Colonic mucosa (tissue), 4 donors: ENCODE measurements around the gene MARK3. TPM values are rescaled to one million over a fixed set of nuclear protein-coding genes. Genes with fewer than 3 reads are reported as not detected.

Source experiments
- DNase-seq: peaks from one replicate; pipeline ENCODE4 v3.0.0-alpha.2; 2020
- H3K27ac ChIP-seq: fragments of 200-600 bp; one replicate; pipeline ENCODE4 v1.8.0; 2021
- H3K27me3 ChIP-seq: fragments of 200-600 bp; one replicate; pipeline ENCODE4 v1.8.0; 2021
- H3K36me3 ChIP-seq: fragments of 200-600 bp; one replicate; pipeline ENCODE4 v1.8.0; 2021
- H3K4me1 ChIP-seq: fragments of 200-600 bp; one replicate; pipeline ENCODE4 v1.8.0; 2021; ENCODE audit warnings: mild to moderate bottlenecking
- H3K4me3 ChIP-seq: fragments of 200-600 bp; one replicate; pipeline ENCODE4 v1.8.0; 2021
- H3K9ac ChIP-seq, 2 donors: one replicate each; pipeline ENCODE4 v1.7.0; 2013; ENCODE audit warnings: control low read depth in 2 of 2, low read depth in 2 of 2, low read length in 2 of 2
- H3K9me3 ChIP-seq: fragments of 200-600 bp; one replicate; pipeline ENCODE4 v1.8.0; 2021
- intact Hi-C: fragments of 100-400 bp; cut with DNase I; formaldehyde crosslinking; loops from one replicate; pipeline ENCODE4 v1.14.1; 2022
- total RNA-seq, 2 donors: library from RNA; stranded (reverse); fragmentation: NEBNext Ultra II Directional in 1 of 2; extraction: Animal tissue kit (Norgen Biotek cat#: 25700) in 1 of 2; gene quantifications; one replicate each; pipeline ENCODE4 v1.2.1, GENCODE V29; 2021
- TF ChIP-seq, protein P1 (sequence below): fragments of 200-600 bp; IDR thresholded peaks from one replicate; pipeline ENCODE4 v1.8.0; 2022; ENCODE audit warnings: antibody characterized with exemption, mild to moderate bottlenecking
- donor health status: healthy.
- donor health status: DM: no; HTN: no; CAD: no.
- donor health status: DM: no; HTN: no; CAD: no.

The MARK3 gene
- total RNA-seq, 2 donors from 2014 or later, result 52.5 to 63.6 TPM

DNA sequence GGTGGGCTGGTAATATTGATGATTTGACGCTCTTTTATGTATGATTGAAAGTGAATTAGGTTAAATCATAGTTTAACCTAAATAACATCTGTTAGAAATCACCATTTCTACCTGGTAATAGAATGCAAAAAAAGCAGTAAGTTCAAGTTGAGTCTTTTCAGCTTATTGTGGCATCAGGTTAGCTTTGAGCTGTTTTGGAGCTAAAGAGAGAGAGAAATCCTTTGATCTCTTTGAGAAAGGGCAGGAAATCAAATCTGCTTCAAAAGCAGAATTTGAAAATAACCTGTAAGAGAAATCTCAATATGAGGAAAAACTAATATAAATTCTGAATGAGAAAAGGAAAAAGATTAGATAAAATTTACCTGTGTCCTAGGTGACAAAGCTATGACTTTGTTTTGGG lies 75.2 kb downstream of the MARK3 start:
- intact Hi-C loops, result no loop called here

DNA sequence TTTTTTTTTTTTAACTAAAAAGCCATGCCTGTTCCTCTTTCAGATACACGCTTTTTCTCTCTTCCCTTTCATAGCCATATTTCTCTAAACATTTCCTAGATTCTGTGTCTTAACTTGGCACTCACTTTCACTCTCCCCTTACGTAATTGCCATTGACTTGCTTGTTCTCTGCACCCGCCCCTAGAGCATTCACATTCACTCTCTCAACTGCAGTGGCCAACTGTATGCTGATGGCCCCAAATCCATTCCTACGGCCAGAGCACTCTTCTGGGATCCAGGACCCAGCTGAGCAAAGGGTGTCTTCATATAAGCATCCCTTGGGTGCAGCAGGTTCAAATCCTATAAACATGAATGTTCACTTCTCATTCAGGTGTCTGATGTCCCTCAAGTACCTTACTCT lies 77.9 kb downstream of the MARK3 start:
- TF ChIP-seq, protein P1, sequence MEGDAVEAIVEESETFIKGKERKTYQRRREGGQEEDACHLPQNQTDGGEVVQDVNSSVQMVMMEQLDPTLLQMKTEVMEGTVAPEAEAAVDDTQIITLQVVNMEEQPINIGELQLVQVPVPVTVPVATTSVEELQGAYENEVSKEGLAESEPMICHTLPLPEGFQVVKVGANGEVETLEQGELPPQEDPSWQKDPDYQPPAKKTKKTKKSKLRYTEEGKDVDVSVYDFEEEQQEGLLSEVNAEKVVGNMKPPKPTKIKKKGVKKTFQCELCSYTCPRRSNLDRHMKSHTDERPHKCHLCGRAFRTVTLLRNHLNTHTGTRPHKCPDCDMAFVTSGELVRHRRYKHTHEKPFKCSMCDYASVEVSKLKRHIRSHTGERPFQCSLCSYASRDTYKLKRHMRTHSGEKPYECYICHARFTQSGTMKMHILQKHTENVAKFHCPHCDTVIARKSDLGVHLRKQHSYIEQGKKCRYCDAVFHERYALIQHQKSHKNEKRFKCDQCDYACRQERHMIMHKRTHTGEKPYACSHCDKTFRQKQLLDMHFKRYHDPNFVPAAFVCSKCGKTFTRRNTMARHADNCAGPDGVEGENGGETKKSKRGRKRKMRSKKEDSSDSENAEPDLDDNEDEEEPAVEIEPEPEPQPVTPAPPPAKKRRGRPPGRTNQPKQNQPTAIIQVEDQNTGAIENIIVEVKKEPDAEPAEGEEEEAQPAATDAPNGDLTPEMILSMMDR, result no peak
- no peaks in the 10 kb centered on the region for H3K27me3 ChIP-seq
- H3K4me3 ChIP-seq, result no peak overlapping the region
- intact Hi-C loops, result no loop called here
- H3K9me3 ChIP-seq, result no peaks in the 10 kb centered on the region
- DNase-seq, result no peak
- peaks cover 5% of the 10 kb centered on the region for H3K36me3 ChIP-seq
- no peak overlapping the region for H3K27ac ChIP-seq
- no peaks in the 10 kb centered on the region for H3K4me1 ChIP-seq
- H3K9ac ChIP-seq, result no peak overlapping the region

More for the DNA sequence above, 75.2 kb downstream of the MARK3 start:
- Histone ChIP-seq H3K36me3 (no peaks in the 10 kb centered on the region), H3K27ac (no peak overlapping the region), H3K27me3 (no peaks in the 10 kb centered on the region), H3K4me1 (no peaks in the 10 kb centered on the region), H3K9ac (no peak overlapping the region), H3K4me3 (no peak overlapping the region), H3K9me3 (no peaks in the 10 kb centered on the region)
- TF ChIP-seq, protein P1, result no peak
- DNase-seq, result no peak

DNA sequence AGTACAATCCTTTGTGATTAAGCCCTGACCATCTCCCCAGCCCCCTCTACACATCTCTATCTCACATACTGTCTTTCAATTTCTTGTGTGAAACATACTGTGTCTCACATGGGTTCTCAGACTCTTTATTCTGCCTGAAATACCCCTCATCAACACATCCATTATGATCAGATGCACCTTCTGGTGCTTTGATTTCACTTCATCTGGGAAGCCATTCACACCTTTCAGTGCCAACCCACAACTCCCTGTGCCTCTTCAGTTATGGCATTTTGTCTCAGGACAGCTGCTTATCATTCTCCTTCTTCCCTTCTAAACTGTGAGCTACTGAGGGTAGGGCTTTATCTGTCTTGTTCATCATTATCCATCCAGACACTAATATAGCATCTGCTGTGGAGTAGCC lies 78.6 kb downstream of the MARK3 start:
- DNase-seq, result no peak
- Histone ChIP-seq H3K4me1 (no peaks in the 10 kb centered on the region), H3K9ac (no peak overlapping the region), H3K36me3 (peaks cover 5% of the 10 kb centered on the region), H3K27me3 (no peaks in the 10 kb centered on the region), H3K4me3 (no peak overlapping the region), H3K9me3 (no peaks in the 10 kb centered on the region), H3K27ac (no peak overlapping the region)
- intact Hi-C loops, result no loop called here
- TF ChIP-seq, protein P1, result no peak

DNA sequence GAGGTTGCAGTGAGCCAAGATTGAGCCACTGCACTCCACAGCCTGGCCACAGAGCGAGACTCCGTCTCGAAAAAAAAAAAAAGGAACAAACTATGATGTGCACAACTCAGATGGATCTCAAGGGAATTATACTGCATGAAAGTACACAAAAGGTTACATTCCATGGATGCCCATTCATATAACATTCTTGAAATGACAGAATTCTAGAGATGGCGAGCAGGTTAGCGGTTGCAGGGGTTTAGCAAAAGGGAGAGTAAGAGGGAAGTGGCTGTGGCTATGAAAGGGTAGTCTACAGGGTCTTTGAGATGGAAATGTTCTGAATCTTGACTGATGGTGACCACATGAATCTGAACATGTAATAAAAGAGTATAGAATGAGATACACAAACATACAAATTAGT lies 87.7 kb downstream of the MARK3 start:
- intact Hi-C loops, result no loop called here
- Histone ChIP-seq H3K4me1 (no peaks in the 10 kb centered on the region), H3K27me3 (no peaks in the 10 kb centered on the region), H3K4me3 (no peak overlapping the region), H3K36me3 (peaks cover 13% of the 10 kb centered on the region), H3K27ac (no peak overlapping the region), H3K9me3 (no peaks in the 10 kb centered on the region), H3K9ac (no peak overlapping the region)
- DNase-seq, result no peak
- TF ChIP-seq, protein P1, result no peak

DNA sequence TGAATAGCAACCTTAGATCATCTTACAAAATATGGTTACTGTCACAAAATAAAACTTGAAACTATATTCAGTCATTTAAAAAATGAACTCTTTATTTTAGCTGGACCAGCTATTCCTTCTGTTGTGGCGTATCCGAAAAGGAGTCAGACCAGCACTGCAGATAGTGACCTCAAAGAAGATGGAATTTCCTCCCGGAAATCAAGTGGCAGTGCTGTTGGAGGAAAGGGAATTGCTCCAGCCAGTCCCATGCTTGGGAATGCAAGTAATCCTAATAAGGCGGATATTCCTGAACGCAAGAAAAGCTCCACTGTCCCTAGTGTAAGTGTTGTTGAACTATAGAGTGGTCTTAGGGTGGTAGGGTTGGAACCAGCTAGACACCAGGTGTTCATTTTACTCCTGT lies 89.7 kb downstream of the MARK3 start:
- H3K36me3 ChIP-seq, result peaks cover 13% of the 10 kb centered on the region
- no peak overlapping the region for H3K4me3 ChIP-seq
- intact Hi-C loops, result no loop called here
- no peak for DNase-seq
- H3K9ac ChIP-seq, result no peak overlapping the region
- no peaks in the 10 kb centered on the region for H3K27me3 ChIP-seq
- no peak overlapping the region for H3K27ac ChIP-seq
- H3K9me3 ChIP-seq, result no peaks in the 10 kb centered on the region
- TF ChIP-seq, protein P1, result no peak
- no peaks in the 10 kb centered on the region for H3K4me1 ChIP-seq

DNA sequence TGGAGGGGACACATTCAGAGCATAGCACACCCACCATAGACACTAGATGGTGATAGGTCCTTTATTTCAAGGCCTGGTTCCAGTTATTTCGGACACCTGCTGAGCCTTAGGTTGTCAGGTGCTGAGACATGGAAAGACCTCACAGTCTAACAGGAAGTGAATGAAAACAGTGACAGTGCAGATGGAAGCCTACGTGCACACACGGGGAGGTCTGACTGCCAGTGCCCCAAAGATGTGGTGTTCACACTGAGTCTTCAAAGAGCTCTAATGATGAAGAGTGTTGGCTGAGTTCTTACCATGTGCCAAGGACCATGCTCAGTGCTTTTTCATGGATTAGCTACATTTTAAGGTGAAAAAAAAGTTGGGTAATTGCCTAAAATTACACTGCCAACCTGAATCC lies 90.8 kb downstream of the MARK3 start:
- Histone ChIP-seq H3K4me3 (no peak overlapping the region), H3K36me3 (peaks cover 13% of the 10 kb centered on the region), H3K27me3 (no peaks in the 10 kb centered on the region), H3K4me1 (no peaks in the 10 kb centered on the region), H3K9ac (no peak overlapping the region), H3K27ac (no peak overlapping the region), H3K9me3 (no peaks in the 10 kb centered on the region)
- TF ChIP-seq, protein P1, result no peak
- no peak for DNase-seq
- intact Hi-C loops, result no loop called here
